Ovary (tissue), 3 donors: Measurements from ENCODE around the gene TMEM63B.

Experiments used
- POLR2A ChIP-seq: fragments of 450-650 bp; IDR thresholded peaks from one replicate; pipeline ENCODE4 v1.6.1; 2017; ENCODE audit warnings: antibody characterized with exemption, mild to moderate bottlenecking, moderate library complexity
- TF ChIP-seq, protein P1 (sequence below), 3 donors: fragments of 450-650 bp in 2 of 3; fragments of 200-600 bp in 1 of 3; IDR thresholded peaks; one replicate each; pipeline versions ENCODE4 v1.5.1 to v1.8.0; 2016 to 2022; ENCODE audit warnings: antibody characterized with exemption in 3 of 3, mild to moderate bottlenecking in 1 of 3
- donor health status: DM: no; HTN: no; CAD: no.

DNA sequence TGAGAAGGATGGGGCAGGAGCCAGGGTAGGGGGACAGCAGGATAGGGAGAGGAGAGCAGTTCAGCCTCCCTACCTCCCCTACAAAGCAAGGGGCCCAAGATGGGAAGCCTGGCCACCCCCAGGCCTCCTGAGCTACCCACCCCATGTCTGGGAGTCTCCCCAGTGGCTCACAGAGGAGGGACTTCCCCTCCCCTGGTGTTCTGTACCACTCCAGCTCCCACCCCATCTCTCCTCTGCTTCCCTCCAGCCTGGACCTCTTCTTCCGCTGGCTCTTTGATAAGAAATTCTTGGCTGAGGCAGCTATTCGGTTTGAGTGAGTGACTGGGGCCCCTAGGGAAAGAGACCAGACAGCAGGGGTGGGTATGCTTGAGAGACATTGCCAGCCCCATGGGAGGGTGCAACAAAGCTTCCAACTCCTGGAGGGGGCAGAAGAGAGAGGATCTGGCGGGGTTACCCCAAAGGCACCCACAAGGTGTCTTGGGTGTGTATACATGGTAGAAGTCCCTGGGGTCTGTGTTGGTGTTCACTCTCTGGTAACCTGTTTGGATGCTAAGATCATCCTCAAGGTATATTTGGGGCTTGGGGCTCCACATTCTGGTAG lies 23.1 kb downstream of the TMEM63B start:
- no peak for TF ChIP-seq POLR2A
- TF ChIP-seq, protein P1, sequence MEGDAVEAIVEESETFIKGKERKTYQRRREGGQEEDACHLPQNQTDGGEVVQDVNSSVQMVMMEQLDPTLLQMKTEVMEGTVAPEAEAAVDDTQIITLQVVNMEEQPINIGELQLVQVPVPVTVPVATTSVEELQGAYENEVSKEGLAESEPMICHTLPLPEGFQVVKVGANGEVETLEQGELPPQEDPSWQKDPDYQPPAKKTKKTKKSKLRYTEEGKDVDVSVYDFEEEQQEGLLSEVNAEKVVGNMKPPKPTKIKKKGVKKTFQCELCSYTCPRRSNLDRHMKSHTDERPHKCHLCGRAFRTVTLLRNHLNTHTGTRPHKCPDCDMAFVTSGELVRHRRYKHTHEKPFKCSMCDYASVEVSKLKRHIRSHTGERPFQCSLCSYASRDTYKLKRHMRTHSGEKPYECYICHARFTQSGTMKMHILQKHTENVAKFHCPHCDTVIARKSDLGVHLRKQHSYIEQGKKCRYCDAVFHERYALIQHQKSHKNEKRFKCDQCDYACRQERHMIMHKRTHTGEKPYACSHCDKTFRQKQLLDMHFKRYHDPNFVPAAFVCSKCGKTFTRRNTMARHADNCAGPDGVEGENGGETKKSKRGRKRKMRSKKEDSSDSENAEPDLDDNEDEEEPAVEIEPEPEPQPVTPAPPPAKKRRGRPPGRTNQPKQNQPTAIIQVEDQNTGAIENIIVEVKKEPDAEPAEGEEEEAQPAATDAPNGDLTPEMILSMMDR (IDR thresholded peaks at IDR 0.05) = no peak
